ENCODE data around the gene TMTC2.

The TMTC2 gene

DNA sequence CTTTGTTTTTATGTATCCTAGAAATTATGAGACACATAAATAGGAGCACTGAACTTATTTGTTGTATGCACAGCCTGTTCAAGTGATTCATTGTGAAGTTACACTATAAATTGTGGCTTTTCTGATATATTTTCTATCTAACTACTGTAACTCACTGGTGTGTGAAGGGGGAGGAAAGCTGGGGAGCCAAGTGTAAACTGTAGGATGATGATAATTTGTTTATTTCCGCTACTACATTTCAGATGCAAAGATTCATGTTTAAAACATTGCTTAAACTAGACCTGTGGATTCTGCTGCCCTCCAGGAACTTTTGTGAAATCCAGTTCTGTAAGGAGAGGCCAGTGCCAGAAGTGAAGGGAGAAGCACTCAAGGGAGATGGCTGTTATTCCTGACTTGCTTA lies 3.3 kb downstream of the TMTC2 start:
- TF ChIP-seq, protein P1, sequence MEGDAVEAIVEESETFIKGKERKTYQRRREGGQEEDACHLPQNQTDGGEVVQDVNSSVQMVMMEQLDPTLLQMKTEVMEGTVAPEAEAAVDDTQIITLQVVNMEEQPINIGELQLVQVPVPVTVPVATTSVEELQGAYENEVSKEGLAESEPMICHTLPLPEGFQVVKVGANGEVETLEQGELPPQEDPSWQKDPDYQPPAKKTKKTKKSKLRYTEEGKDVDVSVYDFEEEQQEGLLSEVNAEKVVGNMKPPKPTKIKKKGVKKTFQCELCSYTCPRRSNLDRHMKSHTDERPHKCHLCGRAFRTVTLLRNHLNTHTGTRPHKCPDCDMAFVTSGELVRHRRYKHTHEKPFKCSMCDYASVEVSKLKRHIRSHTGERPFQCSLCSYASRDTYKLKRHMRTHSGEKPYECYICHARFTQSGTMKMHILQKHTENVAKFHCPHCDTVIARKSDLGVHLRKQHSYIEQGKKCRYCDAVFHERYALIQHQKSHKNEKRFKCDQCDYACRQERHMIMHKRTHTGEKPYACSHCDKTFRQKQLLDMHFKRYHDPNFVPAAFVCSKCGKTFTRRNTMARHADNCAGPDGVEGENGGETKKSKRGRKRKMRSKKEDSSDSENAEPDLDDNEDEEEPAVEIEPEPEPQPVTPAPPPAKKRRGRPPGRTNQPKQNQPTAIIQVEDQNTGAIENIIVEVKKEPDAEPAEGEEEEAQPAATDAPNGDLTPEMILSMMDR (IDR thresholded peaks at IDR 0.05; ENCODE audit: insufficient read depth, low read length, poor library complexity, severe bottlenecking): no peak
- no peak for DNase-seq (ENCODE audit: extremely low read depth, insufficient read length)
- Histone ChIP-seq H3K4me3 (replicated peaks; ENCODE audit: low read depth, low read length) (no peak overlapping the region), H3K36me3 (ENCODE audit: control insufficient read depth, insufficient read depth, low read length) (no peaks in the 10 kb centered on the region), H3K27me3 (replicated peaks; ENCODE audit: control insufficient read depth, insufficient read depth, low read length) (no peaks in the 10 kb centered on the region)

DNA sequence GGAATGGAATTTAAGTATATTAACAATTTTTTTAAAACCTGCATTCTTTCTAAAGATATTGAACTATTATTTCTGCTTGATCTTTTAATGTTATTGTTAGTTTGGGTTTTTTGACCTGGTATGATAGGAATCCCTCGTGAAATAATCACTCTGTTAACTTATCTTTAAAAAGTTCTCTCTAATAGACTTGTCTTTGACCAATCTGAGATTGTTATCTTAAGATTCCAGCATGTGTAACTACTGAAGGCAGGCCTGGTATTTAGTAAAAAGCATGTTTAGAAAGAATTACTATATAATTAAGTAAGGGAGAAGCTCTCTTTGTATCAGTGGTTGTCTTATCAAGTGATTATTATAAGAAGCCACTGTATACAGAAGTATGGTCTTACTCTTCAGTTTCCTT lies 4.8 kb downstream of the TMTC2 start:
- Histone ChIP-seq H3K27me3 (replicated peaks; ENCODE audit: control insufficient read depth, insufficient read depth, low read length) (no peaks in the 10 kb centered on the region), H3K36me3 (ENCODE audit: control insufficient read depth, insufficient read depth, low read length) (no peaks in the 10 kb centered on the region), H3K4me3 (replicated peaks; ENCODE audit: low read depth, low read length) (no peak overlapping the region)
- TF ChIP-seq, protein P1 (IDR thresholded peaks at IDR 0.05; ENCODE audit: insufficient read depth, low read length, poor library complexity, severe bottlenecking): no peak
- no peak for DNase-seq (ENCODE audit: extremely low read depth, insufficient read length)

DNA sequence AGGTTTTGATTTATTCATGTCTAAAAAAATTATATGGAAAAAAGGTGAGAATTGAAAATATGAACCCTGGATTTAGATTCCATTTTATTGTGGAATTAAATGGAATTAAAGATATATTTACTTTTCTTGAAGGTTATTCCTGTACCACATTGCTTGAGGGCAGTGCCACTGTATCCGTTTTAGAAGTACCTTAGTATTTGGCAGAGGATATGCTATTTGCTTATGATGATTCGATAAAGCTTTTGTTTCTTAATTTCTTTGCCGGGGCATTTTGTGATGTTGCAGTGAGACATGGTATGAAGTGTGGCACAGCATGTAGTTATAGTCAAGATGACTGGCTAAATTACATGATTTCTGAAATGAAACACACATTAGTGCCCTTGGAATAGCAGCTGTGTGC lies 7.6 kb downstream of the TMTC2 start:
- TF ChIP-seq, protein P1 (IDR thresholded peaks at IDR 0.05; ENCODE audit: insufficient read depth, low read length, poor library complexity, severe bottlenecking): no peak
- Histone ChIP-seq H3K36me3 (ENCODE audit: control insufficient read depth, insufficient read depth, low read length) (no peaks in the 10 kb centered on the region), H3K4me3 (replicated peaks; ENCODE audit: low read depth, low read length) (no peak overlapping the region), H3K27me3 (replicated peaks; ENCODE audit: control insufficient read depth, insufficient read depth, low read length) (no peaks in the 10 kb centered on the region)
- DNase-seq (ENCODE audit: extremely low read depth, insufficient read length): no peak

DNA sequence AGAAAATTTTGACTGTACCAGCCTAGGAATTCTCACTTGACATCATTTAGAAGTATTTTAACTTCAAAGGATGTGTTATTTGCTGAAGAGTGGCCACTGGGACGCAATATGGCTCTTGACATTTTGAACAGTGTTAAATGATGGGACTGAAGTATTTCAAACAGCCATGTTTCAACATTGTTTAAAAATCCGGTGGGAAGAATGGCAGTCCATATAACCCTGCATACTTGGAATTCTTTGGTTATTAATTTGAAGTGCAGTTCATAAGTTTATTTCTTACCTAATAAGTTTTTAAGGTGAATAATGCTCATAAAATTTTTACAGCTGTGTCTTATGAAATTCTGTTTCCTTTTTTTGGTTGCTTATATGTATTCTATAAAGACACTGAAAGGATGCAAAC lies 8.3 kb downstream of the TMTC2 start:
- TF ChIP-seq, protein P1 (IDR thresholded peaks at IDR 0.05; ENCODE audit: insufficient read depth, low read length, poor library complexity, severe bottlenecking): no peak
- Histone ChIP-seq H3K4me3 (replicated peaks; ENCODE audit: low read depth, low read length) (no peak overlapping the region), H3K27me3 (replicated peaks; ENCODE audit: control insufficient read depth, insufficient read depth, low read length) (no peaks in the 10 kb centered on the region), H3K36me3 (ENCODE audit: control insufficient read depth, insufficient read depth, low read length) (no peaks in the 10 kb centered on the region)
- no peak for DNase-seq (ENCODE audit: extremely low read depth, insufficient read length)

DNA sequence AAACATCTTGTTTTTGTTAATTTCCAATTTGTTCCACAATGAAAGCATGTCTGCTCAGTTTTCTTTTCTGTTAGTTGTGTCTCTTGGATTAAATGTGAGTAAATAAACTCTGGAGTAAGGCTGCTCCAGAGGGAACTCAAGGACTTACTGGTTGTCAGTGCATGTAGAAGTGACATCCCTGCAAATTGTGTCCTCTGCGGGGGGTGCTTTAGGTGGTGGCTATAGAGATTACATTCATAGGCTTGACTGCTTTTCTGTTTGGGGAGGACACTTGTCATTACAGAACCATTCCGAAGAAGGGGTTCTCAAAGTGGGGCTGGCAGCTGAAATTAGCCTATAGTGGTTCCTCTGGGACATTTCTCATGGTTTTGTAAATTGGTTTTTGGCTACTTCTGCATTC lies 8.8 kb downstream of the TMTC2 start:
- H3K27me3 ChIP-seq (replicated peaks; ENCODE audit: control insufficient read depth, insufficient read depth, low read length): no peaks in the 10 kb centered on the region
- H3K4me3 ChIP-seq (replicated peaks; ENCODE audit: low read depth, low read length): no peak overlapping the region
- no peak for DNase-seq (ENCODE audit: extremely low read depth, insufficient read length)
- TF ChIP-seq, protein P1 (IDR thresholded peaks at IDR 0.05; ENCODE audit: insufficient read depth, low read length, poor library complexity, severe bottlenecking): no peak
- H3K36me3 ChIP-seq (ENCODE audit: control insufficient read depth, insufficient read depth, low read length): no peaks in the 10 kb centered on the region

DNA sequence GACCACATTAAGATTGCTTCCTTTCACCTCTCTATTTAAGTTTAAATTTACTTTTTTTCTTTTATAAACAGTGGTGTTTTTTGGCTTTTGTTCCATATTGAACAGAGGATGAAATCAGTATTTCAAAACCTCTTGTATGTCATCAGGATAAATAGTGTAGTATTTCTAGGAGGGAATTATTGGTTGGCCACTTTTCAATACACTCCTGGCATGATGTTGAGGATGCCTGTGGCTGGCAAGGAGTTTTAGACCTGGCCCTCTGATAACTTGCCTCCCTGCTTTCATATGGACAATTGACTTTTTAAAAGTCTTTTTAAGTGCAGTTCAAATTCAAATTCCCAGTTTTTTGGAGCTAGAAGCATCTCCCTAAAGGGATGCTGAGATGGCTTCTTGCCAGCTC lies 9.8 kb downstream of the TMTC2 start:
- no peaks in the 10 kb centered on the region for H3K27me3 ChIP-seq (replicated peaks; ENCODE audit: control insufficient read depth, insufficient read depth, low read length)
- TF ChIP-seq, protein P1 (IDR thresholded peaks at IDR 0.05; ENCODE audit: insufficient read depth, low read length, poor library complexity, severe bottlenecking): no peak
- DNase-seq (ENCODE audit: extremely low read depth, insufficient read length): no peak
- no peaks in the 10 kb centered on the region for H3K36me3 ChIP-seq (ENCODE audit: control insufficient read depth, insufficient read depth, low read length)
- H3K4me3 ChIP-seq (replicated peaks; ENCODE audit: low read depth, low read length): no peak overlapping the region

All from GM06990 (cell line).